H1 (cell line): ENCODE measurements around the gene BBS12. TPM values are rescaled to one million over a fixed set of nuclear protein-coding genes. Genes with fewer than 3 reads are reported as not detected.
A peak's percentile ranks its signal among the peaks of the same experiment; 100 is the strongest.

Experiments used
- CTCF ChIA-PET: fragments of 300-600 bp; sonication (Branson Sonifier 250); formaldehyde crosslinking; loops from one replicate; lab custom pipeline; 2021; ENCODE audit not compliant: partially characterized antibody; lab: Charles Lee
- POLR2A ChIA-PET: fragments of 300-600 bp; sonication (Branson Sonifier 250); formaldehyde crosslinking; loops from one replicate; lab custom pipeline; 2021; ENCODE audit warnings: inconsistent platforms; ENCODE audit not compliant: partially characterized antibody; lab: Charles Lee
- DNase-seq, 2 experiments: peaks; one replicate each; pipeline versions ENCODE4 v3.0.0 to v3.0.0-alpha.2; 2010 to 2022; ENCODE audit warnings: low spot score in 2 of 2, low read depth in 1 of 2, mixed read lengths in 1 of 2
- FAIRE-seq: peaks from 2 replicates; lab custom pipeline; 2011; peaks lifted over from hg19 to GRCh38; lab: Jason Lieb, UNC
- H2AFZ ChIP-seq: 2 replicates; pipeline ENCODE4 v1.8.1; 2012; ENCODE audit warnings: low read length, inconsistent platforms
- H2AK5ac ChIP-seq: 2 replicates; pipeline ENCODE4 v1.6.1; 2013; ENCODE audit warnings: low read depth, low read length
- H2BK120ac ChIP-seq: replicated peaks from 2 replicates; pipeline ENCODE3; 2013; ENCODE audit warnings: low read depth, low read length, inconsistent platforms
- H2BK12ac ChIP-seq: 2 replicates; pipeline ENCODE4 v1.6.1; 2013; ENCODE audit warnings: low read depth, low read length
- H2BK15ac ChIP-seq: 2 replicates; pipeline ENCODE4 v1.6.1; 2013; ENCODE audit warnings: low read length
- H2BK20ac ChIP-seq: 2 replicates; pipeline ENCODE4 v1.6.1; 2013; ENCODE audit warnings: low read length
- H2BK5ac ChIP-seq: 2 replicates; pipeline ENCODE4 v1.6.1; 2013; ENCODE audit warnings: low read depth, low read length
- H3K14ac ChIP-seq: 2 replicates; pipeline ENCODE4 v1.6.1; 2013; ENCODE audit warnings: inconsistent platforms; ENCODE audit not compliant: insufficient read length
- H3K18ac ChIP-seq: 2 replicates; pipeline ENCODE4 v1.6.1; 2013; ENCODE audit warnings: low read length; ENCODE audit errors: extremely low read depth
- H3K23ac ChIP-seq: 2 replicates; pipeline ENCODE4 v1.6.1; 2013; ENCODE audit warnings: inconsistent platforms; ENCODE audit not compliant: insufficient read length
- H3K23me2 ChIP-seq: 2 replicates; pipeline ENCODE4 v1.6.1; 2013; ENCODE audit warnings: low read depth, low read length
- H3K27ac ChIP-seq: 2 replicates; pipeline ENCODE4 v1.6.1; 2011; ENCODE audit warnings: low read depth, low read length, inconsistent platforms
- H3K27me3 ChIP-seq, 4 experiments: replicated peaks in 1 of 4; 1 replicate in 1 of 4; 2 replicates in 3 of 4; pipeline versions ENCODE4 v1.6.1 to v1.8.1; 2011 to 2013; ENCODE audit warnings: low read length in 3 of 4, mild to moderate bottlenecking in 3 of 4, inconsistent platforms in 2 of 4, mixed read lengths in 2 of 4, moderate library complexity in 1 of 4; ENCODE audit not compliant: control insufficient read depth in 3 of 4, insufficient read depth in 3 of 4; ENCODE audit errors: extremely low read depth in 1 of 4
- H3K36me3 ChIP-seq, 4 experiments: 2 replicates each; pipeline versions ENCODE4 v1.6.1 to v1.8.1; 2011 to 2013; ENCODE audit warnings: mild to moderate bottlenecking in 4 of 4, low read length in 3 of 4, moderate library complexity in 2 of 4, control low read depth in 1 of 4, inconsistent platforms in 1 of 4; ENCODE audit not compliant: insufficient read depth in 4 of 4, control insufficient read depth in 2 of 4
- H3K4ac ChIP-seq: replicated peaks from 2 replicates; pipeline ENCODE3; 2013; ENCODE audit warnings: low read length, low read depth, mixed read lengths, inconsistent platforms; ENCODE audit not compliant: insufficient read length
- H3K4me1 ChIP-seq, 4 experiments: replicated peaks in 1 of 4; 1 replicate in 1 of 4; 2 replicates in 3 of 4; pipeline versions ENCODE4 v1.6.1 to v1.8.1; 2011 to 2013; ENCODE audit warnings: low read length in 3 of 4, inconsistent platforms in 2 of 4, mixed read lengths in 1 of 4; ENCODE audit not compliant: insufficient read depth in 4 of 4, control insufficient read depth in 3 of 4
- H3K4me2 ChIP-seq, 2 experiments: 2 replicates each; pipeline versions ENCODE4 v1.6.1 to v1.8.1; 2011 to 2013; ENCODE audit warnings: low read depth in 2 of 2, low read length in 2 of 2, control low read depth in 1 of 2, inconsistent platforms in 1 of 2, mild to moderate bottlenecking in 1 of 2; ENCODE audit not compliant: insufficient read depth in 1 of 2
- H3K4me3 ChIP-seq, 4 experiments: fragments of 200-600, 300-600 bp in 1 of 4; sonication (generic), shearing (Covaris generic), sonication (Bioruptor Twin) in 1 of 4; 2 replicates each; pipeline versions ENCODE4 v1.5.1 to v1.8.1; 2011 to 2016; ENCODE audit warnings: low read length in 4 of 4, low read depth in 3 of 4, control low read depth in 2 of 4, inconsistent platforms in 2 of 4, mild to moderate bottlenecking in 2 of 4, mixed read lengths in 1 of 4, moderate library complexity in 1 of 4; ENCODE audit not compliant: insufficient read depth in 2 of 4; ENCODE audit errors: extremely low read depth in 1 of 4
- H3K56ac ChIP-seq: replicated peaks from 2 replicates; pipeline ENCODE3; 2013; ENCODE audit warnings: low read depth, mild to moderate bottlenecking, mixed read lengths, low read length, inconsistent platforms; ENCODE audit not compliant: insufficient read length
- H3K79me1 ChIP-seq: 2 replicates; pipeline ENCODE4 v1.6.1; 2013; ENCODE audit warnings: low read depth, low read length, control low read depth
- H3K79me2 ChIP-seq, 2 experiments: 2 replicates each; pipeline versions ENCODE4 v1.6.1 to v1.8.1; 2012 to 2013; ENCODE audit warnings: low read length in 2 of 2, mild to moderate bottlenecking in 2 of 2, inconsistent platforms in 1 of 2; ENCODE audit not compliant: insufficient read depth in 2 of 2, control insufficient read depth in 1 of 2
- H3K9ac ChIP-seq, 4 experiments: replicated peaks in 1 of 4; 1 replicate in 1 of 4; 2 replicates in 3 of 4; pipeline versions ENCODE4 v1.6.1 to v1.8.1; 2011 to 2013; ENCODE audit warnings: low read depth in 3 of 4, low read length in 3 of 4, control low read depth in 2 of 4, mild to moderate bottlenecking in 2 of 4, moderate library complexity in 2 of 4, inconsistent platforms in 1 of 4; ENCODE audit errors: extremely low read depth in 1 of 4
- H3K9me3 ChIP-seq, 2 experiments: 2 replicates each; pipeline versions ENCODE4 v1.6.1 to v1.8.1; 2012 to 2013; ENCODE audit warnings: mild to moderate bottlenecking in 2 of 2, moderate library complexity in 2 of 2, control low read depth in 1 of 2, inconsistent platforms in 1 of 2, low read depth in 1 of 2, low read length in 1 of 2, mixed read lengths in 1 of 2; ENCODE audit not compliant: insufficient read depth in 2 of 2
- H4K20me1 ChIP-seq, 2 experiments: replicated peaks in 1 of 2; 2 replicates each; pipeline versions ENCODE3 to v1.8.1; 2011 to 2013; ENCODE audit warnings: inconsistent platforms in 2 of 2, low read length in 2 of 2, mild to moderate bottlenecking in 1 of 2; ENCODE audit not compliant: insufficient read depth in 2 of 2, control insufficient read depth in 1 of 2
- H4K5ac ChIP-seq: 2 replicates; pipeline ENCODE4 v1.6.1; 2013; ENCODE audit warnings: low read length, low read depth, mixed read lengths, inconsistent platforms; ENCODE audit not compliant: insufficient read length
- H4K8ac ChIP-seq: 2 replicates; pipeline ENCODE4 v1.8.0; 2013; ENCODE audit warnings: mild to moderate bottlenecking, moderate library complexity, low read length, inconsistent platforms; ENCODE audit not compliant: insufficient read depth; ENCODE audit errors: extremely low read depth
- H4K91ac ChIP-seq: replicated peaks from 2 replicates; pipeline ENCODE3; 2013; ENCODE audit warnings: low read length, mixed read lengths, inconsistent platforms; ENCODE audit not compliant: insufficient read length
- KDM5A ChIP-seq: fragments of 200-600 bp; IDR thresholded peaks from 2 replicates; pipeline ENCODE4 v1.7.1; 2012; ENCODE audit warnings: mild to moderate bottlenecking, low read length, inconsistent platforms, mixed read lengths
- WGBS, 2 experiments: shearing (Covaris generic) in 1 of 2; methylation state at CpG; one replicate each; pipeline versions ENCODE4 v1.1.6 to v1.1.7; 2013 to 2015; ENCODE audit warnings: low lambda C conversion rate in 2 of 2, mixed read lengths in 2 of 2, inconsistent platforms in 1 of 2, low coverage in 1 of 2, missing lambda C conversion rate in 1 of 2; ENCODE audit not compliant: insufficient replicate concordance in 2 of 2, insufficient coverage in 1 of 2, insufficient read length in 1 of 2; ENCODE audit errors: extremely low coverage in 1 of 2, missing lambda C conversion rate in 1 of 2; 5-methylcytosine and 5-hydroxymethylcytosine counted together
- polyA plus RNA-seq, 7 experiments: library from polyadenylated mRNA; depleted of rRNA in 3 of 7; stranded (reverse) in 5 of 7; unstranded in 2 of 7; fragments of >200 nt in 5 of 7; fragments of 200-250 nt in 2 of 7; gene quantifications; 1 replicate in 5 of 7; 2 replicates in 1 of 7; 4 replicates in 1 of 7; pipeline versions ENCODE4 v1.2.1 to v1.2.3, GENCODE V29; 2011 to 2013; ENCODE audit warnings: missing spikeins in 2 of 7, mixed read lengths in 2 of 7
- total RNA-seq: library from RNA; stranded (reverse); fragmentation: NEBNext Ultra II Directional; extraction: Animal tissue kit (Norgen Biotek cat#: 25700); gene quantifications from 2 replicates; pipeline ENCODE4 v1.2.1, GENCODE V29; 2021

The BBS12 gene
- total and polyA plus RNA-seq, 2 of the 8 experiments (the other 6 are each of a cell fraction or from before 2014, with no cell fraction given) = 0.88 to 2.6 TPM

DNA sequence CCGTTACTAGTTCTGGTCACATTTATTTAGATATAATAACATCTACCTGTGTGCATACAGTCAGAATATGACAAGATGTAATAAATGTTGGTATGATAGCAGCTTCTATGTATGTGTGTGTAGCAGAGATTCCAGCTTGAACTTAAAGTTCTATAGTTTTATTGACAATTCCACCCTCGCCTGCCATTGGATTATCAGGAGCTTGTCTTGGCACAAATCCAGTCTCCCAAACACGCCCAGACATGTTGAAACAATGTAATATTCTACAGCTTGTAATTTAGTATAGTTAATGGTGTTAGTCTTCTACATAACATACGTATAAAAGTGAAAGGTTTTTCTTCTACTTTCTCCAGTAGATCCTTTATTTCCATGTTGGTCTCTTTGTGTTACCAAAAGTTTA lies 44.4 kb downstream of the BBS12 start:
- ChIA-PET POLR2A (interaction anchor here (0.6 to 2.3 kb wide), 8 partner anchors 9 to 216 kb away, joined by 3 to 14 read pairs (median 4); no protein-coding TSS in a partner anchor), CTCF (interaction anchor here (1.0 to 1.4 kb wide), 3 partner anchors 12 to 60 kb away, joined by 3 to 13 read pairs (median 3); no protein-coding TSS in a partner anchor)
- 87% methylated on average over 4 of the region's 4 CpGs; no CpG with 5 or more reads in 1 of the 2 experiments for WGBS, 2 experiments
- Histone ChIP-seq H3K56ac (no peak overlapping the region), H3K79me2 (no peaks in the 10 kb centered on the region), H3K27ac (no peak overlapping the region), H2BK20ac (no peak overlapping the region), H3K23ac (no peak overlapping the region), H3K14ac (no peak overlapping the region), H3K9ac (no peak overlapping the region), H2AFZ (no peak overlapping the region), H3K9me3 (no peaks in the 10 kb centered on the region; a peak in 2 of 4 replicates), H3K4me3 (no peak overlapping the region), H3K4me2 (no peak overlapping the region), H2BK15ac (no peak overlapping the region), H2BK120ac (no peak overlapping the region), H3K79me1 (no peaks in the 10 kb centered on the region), H4K8ac (no peak overlapping the region), H2AK5ac (no peak overlapping the region), H4K91ac (no peak overlapping the region), H3K23me2 (no peaks in the 10 kb centered on the region), H3K18ac (no peak overlapping the region), H3K4ac (no peak overlapping the region), H4K20me1 (no peaks in the 10 kb centered on the region), H2BK5ac (no peak overlapping the region), H2BK12ac (no peak overlapping the region), H3K27me3 (no peaks in the 10 kb centered on the region), H4K5ac (peak overlapping the region; percentile 23), H3K4me1 (peaks cover 0 to 12% (median 9%) of the 10 kb centered on the region in 4 experiments; a peak in 4 of 7 replicates), H3K36me3 (no peaks in the 10 kb centered on the region; a peak in 1 of 8 replicates)
- DNase-seq (no peak), FAIRE-seq (no peak)
- TF ChIP-seq KDM5A = no peak
